ENCODE results near the gene CCSER1.

- no peak for TF ChIP-seq CTCF (IDR thresholded peaks at IDR 0.05)
- no peak for TF ChIP-seq POLR2AphosphoS5 (IDR thresholded peaks at IDR 0.05)
These were observed 1213.6 kb downstream of the CCSER1 start for GRCh38 chr4:91340822-91341221.

Measured in esophagus muscularis mucosa (tissue), 3 donors.